ENCODE data around the gene ASS1.

The ASS1 gene

GRCh38 chr9:130498298-130498917 is 53.6 kb downstream of the ASS1 start:
- no peak for DNase-seq (ENCODE audit: low read depth)

- no peak for DNase-seq (ENCODE audit: low read depth)
Measured at GRCh38 chr9:130498918-130499698, 54.3 kb downstream of the ASS1 start.

GRCh38 chr9:130499804-130500263 is 55.1 kb downstream of the ASS1 start:
- DNase-seq (ENCODE audit: low read depth), result no peak

- DNase-seq (ENCODE audit: low read depth), result no peak
Measured at GRCh38 chr9:130500340-130501180, 55.8 kb downstream of the ASS1 start.

- DNase-seq (ENCODE audit: low read depth), result no peak
Measured at GRCh38 chr9:130501639-130502038, 56.9 kb downstream of the ASS1 start.

GRCh38 chr9:130508218-130508617 is 63.5 kb downstream of the ASS1 start:
- DNase-seq (ENCODE audit: low read depth), result no peak

- DNase-seq (ENCODE audit: low read depth), result no peak
Measured at GRCh38 chr9:130512199-130512598, 67.4 kb downstream of the ASS1 start.

GRCh38 chr9:130513078-130513477 is 68.3 kb downstream of the ASS1 start:
- no peak for DNase-seq (ENCODE audit: low read depth)

GRCh38 chr9:130518233-130518632 is 73.5 kb downstream of the ASS1 start:
- DNase-seq (ENCODE audit: low read depth), result no peak

GRCh38 chr9:130518943-130519799 is 74.4 kb downstream of the ASS1 start:
- DNase-seq (ENCODE audit: low read depth), result no peak

- DNase-seq (ENCODE audit: low read depth), result no peak
Measured at GRCh38 chr9:130519927-130520326, 75.2 kb downstream of the ASS1 start.

- no peak for DNase-seq (ENCODE audit: low read depth)
Measured at GRCh38 chr9:130521715-130522114, 77.0 kb downstream of the ASS1 start.

GRCh38 chr9:130522233-130522808 is 77.6 kb downstream of the ASS1 start:
- no peak for DNase-seq (ENCODE audit: low read depth)

GRCh38 chr9:130523921-130524320 is 79.2 kb downstream of the ASS1 start:
- no peak for DNase-seq (ENCODE audit: low read depth)

- no peak for DNase-seq (ENCODE audit: low read depth)
Measured at GRCh38 chr9:130526193-130526853, 81.6 kb downstream of the ASS1 start.

- no peak for DNase-seq (ENCODE audit: low read depth)
Measured at GRCh38 chr9:130526854-130527650, 82.3 kb downstream of the ASS1 start.

GRCh38 chr9:130527651-130528310 is 83.0 kb downstream of the ASS1 start:
- no peak for DNase-seq (ENCODE audit: low read depth)

GRCh38 chr9:130528674-130529073 is 83.9 kb downstream of the ASS1 start:
- DNase-seq (ENCODE audit: low read depth), result no peak

GRCh38 chr9:130530938-130531337 is 86.2 kb downstream of the ASS1 start:
- DNase-seq (ENCODE audit: low read depth), result no peak

All from T-helper 22 cell (primary cell).